Panc1 (cell line): ENCODE measurements around the gene SC5D. TPM values are rescaled to one million over a fixed set of nuclear protein-coding genes. Genes with fewer than 3 reads are reported as not detected.

ENCODE experiments used
- ATAC-seq: fragments of 200-7000 bp; cut with Tn5 transposase; 2 replicates; pipeline ENCODE4 v1.9.1; 2020; ENCODE audit warnings: mild to moderate bottlenecking, moderate library complexity
- BruUV-seq: library from RNA; stranded (reverse); fragments of 400-500 nt; replicated peaks from 2 replicates; lab custom pipeline; 2021; lab: Mats Ljungman, UMichigan
- CTCF ChIA-PET: fragments of 300-600 bp; sonication (Branson Sonifier 250); formaldehyde crosslinking; loops from one replicate; lab custom pipeline; 2022; ENCODE audit warnings: antibody characterized with exemption; lab: Charles Lee
- POLR2A ChIA-PET: fragments of 300-600 bp; sonication (Branson Sonifier 250); formaldehyde crosslinking; loops from one replicate; lab custom pipeline; 2022; ENCODE audit warnings: antibody characterized with exemption; lab: Charles Lee
- DNase-seq: peaks from one replicate; pipeline ENCODE4 v3.0.0-alpha.2; 2010; ENCODE audit warnings: low read depth, low spot score
- H3K27ac ChIP-seq: 2 replicates; pipeline ENCODE4 v1.5.1; 2011; ENCODE audit warnings: mild to moderate bottlenecking, low read length, inconsistent platforms
- H3K27me3 ChIP-seq: fragments of 200-500 bp; sonication (Bioruptor generic); 2 replicates; pipeline ENCODE4 v1.6.0; 2014; ENCODE audit warnings: low read length, inconsistent platforms; ENCODE audit not compliant: control insufficient read depth, insufficient read depth
- H3K36me3 ChIP-seq: fragments of 200-500 bp; sonication (Bioruptor generic); 2 replicates; pipeline ENCODE4 v1.5.1; 2014; ENCODE audit warnings: inconsistent platforms, mild to moderate bottlenecking, low read length, moderate library complexity; ENCODE audit not compliant: control insufficient read depth, insufficient read depth
- H3K4me1 ChIP-seq: 2 replicates; pipeline ENCODE4 v1.5.1; 2011; ENCODE audit warnings: inconsistent platforms, mild to moderate bottlenecking, low read length, moderate library complexity; ENCODE audit not compliant: control insufficient read depth, insufficient read depth
- H3K4me3 ChIP-seq, 2 experiments: 2 replicates each; pipeline ENCODE4 v1.5.1; 2011 to 2012; ENCODE audit warnings: low read depth in 2 of 2, low read length in 2 of 2, mild to moderate bottlenecking in 2 of 2, inconsistent platforms in 1 of 2, moderate library complexity in 1 of 2
- H3K9me3 ChIP-seq: fragments of 200-500 bp; sonication (Bioruptor generic); 2 replicates; pipeline ENCODE4 v1.5.1; 2014; ENCODE audit warnings: low read depth, mild to moderate bottlenecking, inconsistent platforms, low read length, moderate library complexity; ENCODE audit not compliant: control insufficient read depth, insufficient read depth
- POLR2AphosphoS5 ChIP-seq: IDR thresholded peaks from 2 replicates; pipeline ENCODE4 v1.6.1; 2012; ENCODE audit warnings: mild to moderate bottlenecking, low read depth, low read length, moderate library complexity
- SIN3A ChIP-seq: IDR thresholded peaks from 2 replicates; pipeline ENCODE4 v1.6.1; 2012; ENCODE audit warnings: low read depth, mild to moderate bottlenecking, low read length, moderate library complexity, borderline replicate concordance; ENCODE audit not compliant: insufficient read depth
- TCF7L2 ChIP-seq: IDR thresholded peaks from 2 replicates; pipeline ENCODE4 v1.6.1; 2011; ENCODE audit warnings: mild to moderate bottlenecking, low read depth, low read length, inconsistent platforms
- in situ Hi-C: cut with HindIII; loops from 2 replicates; pipeline ENCODE4 v1.10.0; 2016; ENCODE audit warnings: low sequenced_read_pairs, low pct_unique_long_range_greater_than_20kb
- intact Hi-C: fragments of 100-400 bp; cut with micrococcal nuclease; formaldehyde crosslinking; loops from one replicate; pipeline ENCODE4 v1.10.0; 2022; ENCODE audit not compliant: unreplicated experiment
- total RNA-seq: library from RNA; stranded (reverse); gene quantifications from one replicate; pipeline ENCODE4 v1.2.1, GENCODE V29; 2021; ENCODE audit not compliant: unreplicated experiment
- TF ChIP-seq, protein P1 (sequence below): fragments of 450-650 bp; IDR thresholded peaks from 2 replicates; pipeline ENCODE4 v1.5.1; 2017; ENCODE audit warnings: mild to moderate bottlenecking
- TF ChIP-seq, protein P2 (sequence below), 2 experiments: IDR thresholded peaks; 2 replicates each; pipeline ENCODE4 v1.6.1; 2011 to 2012; ENCODE audit warnings: low read depth in 2 of 2, control low read depth in 1 of 2, low read length in 1 of 2, mild to moderate bottlenecking in 1 of 2, moderate library complexity in 1 of 2; ENCODE audit not compliant: insufficient read depth in 1 of 2

SC5D gene
- total RNA-seq, 1 experiment from 2014 or later, result 54.3 TPM

DNA sequence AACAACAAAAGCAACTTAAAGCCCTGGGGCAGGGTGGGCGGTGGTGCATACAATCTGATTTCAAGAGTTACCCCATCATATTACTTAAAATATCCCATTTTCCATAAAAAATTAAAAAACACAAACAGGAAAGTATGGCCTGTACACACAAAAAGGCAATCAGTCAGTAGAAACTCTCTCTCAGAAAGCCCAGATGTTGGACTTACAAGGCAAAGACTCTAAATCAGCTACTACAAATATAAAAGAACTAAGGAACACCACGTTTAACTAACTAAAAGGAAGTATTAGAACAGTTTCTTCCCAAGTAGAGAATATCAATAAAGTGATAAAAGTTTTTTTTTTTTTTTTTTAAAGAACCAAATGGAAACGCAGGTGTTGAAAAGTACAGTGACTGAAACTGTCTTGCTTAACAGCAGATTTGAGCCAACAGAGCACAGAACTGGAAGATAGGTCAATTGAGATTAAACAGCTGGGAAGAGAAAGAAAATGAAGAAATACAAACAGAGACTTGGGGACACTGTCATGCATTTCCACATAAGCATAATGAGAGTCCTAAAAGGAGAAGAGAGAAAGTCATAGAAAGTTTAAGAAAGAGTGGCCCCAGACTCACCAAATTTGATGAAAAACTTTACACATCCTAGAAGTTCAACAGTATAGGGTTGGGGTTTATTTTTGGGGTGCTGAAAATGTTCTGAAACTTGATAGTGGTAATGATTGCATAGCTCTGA, 8.6 kb downstream of the SC5D start:
- CTCF ChIA-PET, result no interaction called here
- BruUV-seq, result no TSS peak

DNA sequence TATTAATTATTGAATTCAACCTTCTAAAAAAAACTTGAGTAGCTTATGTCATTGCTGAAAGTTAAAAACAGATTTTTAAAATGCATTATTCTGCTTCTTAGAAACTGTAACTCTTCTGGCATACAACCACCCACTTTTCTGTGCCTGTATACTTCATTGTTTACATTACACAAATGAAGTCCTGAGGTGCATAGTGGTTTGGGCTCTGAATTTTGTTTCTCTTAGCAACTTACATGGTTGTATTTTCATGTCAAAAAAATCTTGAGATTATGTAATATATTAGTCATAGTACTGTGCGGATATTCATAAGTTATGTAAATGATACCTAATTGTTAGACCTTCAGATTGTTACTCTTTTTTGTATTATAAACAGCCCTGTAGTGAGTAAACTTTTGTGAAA, 12.2 kb downstream of the SC5D start:
- in situ Hi-C loops, result no loop called here
- BruUV-seq, result no TSS peak
- no peaks in the 10 kb centered on the region for H3K27me3 ChIP-seq
- DNase-seq (no peak), ATAC-seq (no peak)
- intact Hi-C loops, result no loop called here
- CTCF ChIA-PET, result no interaction called here
- no peak overlapping the region for H3K4me3 ChIP-seq
- POLR2A ChIA-PET, result interaction anchor here (0.7 kb wide), 1 partner anchor 1073 kb away, joined by 3 read pairs; no protein-coding TSS in a partner anchor
- TF ChIP-seq TCF7L2 (no peak), SIN3A (no peak), POLR2AphosphoS5 (no peak)
- TF ChIP-seq, protein P1, sequence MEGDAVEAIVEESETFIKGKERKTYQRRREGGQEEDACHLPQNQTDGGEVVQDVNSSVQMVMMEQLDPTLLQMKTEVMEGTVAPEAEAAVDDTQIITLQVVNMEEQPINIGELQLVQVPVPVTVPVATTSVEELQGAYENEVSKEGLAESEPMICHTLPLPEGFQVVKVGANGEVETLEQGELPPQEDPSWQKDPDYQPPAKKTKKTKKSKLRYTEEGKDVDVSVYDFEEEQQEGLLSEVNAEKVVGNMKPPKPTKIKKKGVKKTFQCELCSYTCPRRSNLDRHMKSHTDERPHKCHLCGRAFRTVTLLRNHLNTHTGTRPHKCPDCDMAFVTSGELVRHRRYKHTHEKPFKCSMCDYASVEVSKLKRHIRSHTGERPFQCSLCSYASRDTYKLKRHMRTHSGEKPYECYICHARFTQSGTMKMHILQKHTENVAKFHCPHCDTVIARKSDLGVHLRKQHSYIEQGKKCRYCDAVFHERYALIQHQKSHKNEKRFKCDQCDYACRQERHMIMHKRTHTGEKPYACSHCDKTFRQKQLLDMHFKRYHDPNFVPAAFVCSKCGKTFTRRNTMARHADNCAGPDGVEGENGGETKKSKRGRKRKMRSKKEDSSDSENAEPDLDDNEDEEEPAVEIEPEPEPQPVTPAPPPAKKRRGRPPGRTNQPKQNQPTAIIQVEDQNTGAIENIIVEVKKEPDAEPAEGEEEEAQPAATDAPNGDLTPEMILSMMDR, result no peak
- TF ChIP-seq, protein P2, sequence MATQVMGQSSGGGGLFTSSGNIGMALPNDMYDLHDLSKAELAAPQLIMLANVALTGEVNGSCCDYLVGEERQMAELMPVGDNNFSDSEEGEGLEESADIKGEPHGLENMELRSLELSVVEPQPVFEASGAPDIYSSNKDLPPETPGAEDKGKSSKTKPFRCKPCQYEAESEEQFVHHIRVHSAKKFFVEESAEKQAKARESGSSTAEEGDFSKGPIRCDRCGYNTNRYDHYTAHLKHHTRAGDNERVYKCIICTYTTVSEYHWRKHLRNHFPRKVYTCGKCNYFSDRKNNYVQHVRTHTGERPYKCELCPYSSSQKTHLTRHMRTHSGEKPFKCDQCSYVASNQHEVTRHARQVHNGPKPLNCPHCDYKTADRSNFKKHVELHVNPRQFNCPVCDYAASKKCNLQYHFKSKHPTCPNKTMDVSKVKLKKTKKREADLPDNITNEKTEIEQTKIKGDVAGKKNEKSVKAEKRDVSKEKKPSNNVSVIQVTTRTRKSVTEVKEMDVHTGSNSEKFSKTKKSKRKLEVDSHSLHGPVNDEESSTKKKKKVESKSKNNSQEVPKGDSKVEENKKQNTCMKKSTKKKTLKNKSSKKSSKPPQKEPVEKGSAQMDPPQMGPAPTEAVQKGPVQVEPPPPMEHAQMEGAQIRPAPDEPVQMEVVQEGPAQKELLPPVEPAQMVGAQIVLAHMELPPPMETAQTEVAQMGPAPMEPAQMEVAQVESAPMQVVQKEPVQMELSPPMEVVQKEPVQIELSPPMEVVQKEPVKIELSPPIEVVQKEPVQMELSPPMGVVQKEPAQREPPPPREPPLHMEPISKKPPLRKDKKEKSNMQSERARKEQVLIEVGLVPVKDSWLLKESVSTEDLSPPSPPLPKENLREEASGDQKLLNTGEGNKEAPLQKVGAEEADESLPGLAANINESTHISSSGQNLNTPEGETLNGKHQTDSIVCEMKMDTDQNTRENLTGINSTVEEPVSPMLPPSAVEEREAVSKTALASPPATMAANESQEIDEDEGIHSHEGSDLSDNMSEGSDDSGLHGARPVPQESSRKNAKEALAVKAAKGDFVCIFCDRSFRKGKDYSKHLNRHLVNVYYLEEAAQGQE (IDR thresholded peaks at IDR 0.05; ENCODE audit: insufficient read depth in 1 of 2, low read depth in 2 of 2, low read length in 1 of 2), result no peak
- H3K9me3 ChIP-seq, result no peaks in the 10 kb centered on the region
- no peak overlapping the region for H3K27ac ChIP-seq
- 0 out of 2 replicates have a peak, but pooled peaks cover 3% of the 10 kb centered on the region for H3K4me1 ChIP-seq
- peaks cover 30% of the 10 kb centered on the region for H3K36me3 ChIP-seq

More for the DNA sequence above, 8.6 kb downstream of the SC5D start:
- TF ChIP-seq POLR2AphosphoS5, result no peak
- no peak for TF ChIP-seq TCF7L2
- TF ChIP-seq, protein P2 (IDR thresholded peaks at IDR 0.05; ENCODE audit: insufficient read depth in 1 of 2, low read depth in 2 of 2, low read length in 1 of 2), result no peak
- TF ChIP-seq SIN3A, result no peak
- TF ChIP-seq, protein P1, result no peak
- DNase-seq, result no peak
- no peak overlapping the region for H3K4me3 ChIP-seq
- no peak overlapping the region for H3K27ac ChIP-seq
- no peaks in the 10 kb centered on the region for H3K27me3 ChIP-seq
- in situ Hi-C loops (no loop called here), intact Hi-C loops (no loop called here)
- H3K9me3 ChIP-seq, result no peaks in the 10 kb centered on the region
- POLR2A ChIA-PET, result no interaction called here
- 0 out of 2 replicates have a peak, but pooled peaks cover 3% of the 10 kb centered on the region for H3K4me1 ChIP-seq
- ATAC-seq, result no peak
- peaks cover 17% of the 10 kb centered on the region for H3K36me3 ChIP-seq
